ENCODE measurements around the gene KMT2D.

DNA sequence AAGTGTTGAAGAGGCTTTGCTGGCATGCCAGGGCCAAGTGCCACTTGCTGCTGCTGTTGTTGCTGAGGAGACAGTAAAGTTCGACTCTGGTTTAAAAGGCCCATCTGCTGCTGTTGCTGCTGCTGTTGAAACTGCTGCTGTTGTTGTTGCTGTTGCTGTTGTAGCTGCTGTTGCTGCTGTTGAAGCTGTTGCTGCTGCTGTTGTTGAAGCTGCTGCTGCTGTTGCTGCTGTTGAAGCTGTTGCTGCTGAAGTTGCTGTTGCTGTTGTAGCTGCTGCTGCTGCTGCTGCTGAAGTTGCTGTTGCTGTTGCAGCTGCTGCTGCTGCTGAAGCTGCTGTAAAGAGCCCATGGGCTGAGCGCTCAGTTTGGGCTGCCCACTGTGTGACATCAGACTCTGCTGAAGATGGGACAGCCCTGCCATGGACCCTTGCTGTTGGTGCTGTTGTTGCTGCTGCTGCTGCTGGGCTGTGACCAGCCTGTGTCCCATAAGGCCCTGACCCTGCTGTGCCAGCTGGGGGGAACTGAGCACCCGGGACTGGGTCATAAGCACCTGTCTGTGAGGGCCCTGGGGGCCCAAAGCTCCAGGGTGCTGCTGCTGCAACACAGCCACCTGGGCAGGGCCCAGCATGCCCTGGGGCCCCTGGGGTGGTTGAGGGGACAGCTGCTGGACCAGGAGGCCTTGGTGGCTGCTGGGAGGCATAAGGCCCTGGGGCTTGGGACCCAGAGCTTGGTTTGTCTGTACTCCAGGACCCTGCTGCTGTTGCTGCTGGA, 27.7 kb downstream of the KMT2D start:
- TF ChIP-seq POLR2A (IDR thresholded peaks at IDR 0.05) (no peak), POLR2AphosphoS5 (IDR thresholded peaks at IDR 0.05) (no peak)

All from prostate gland (tissue), 1 donor.